ENCODE data around the gene SCAPER.

- TF ChIP-seq, protein P1, sequence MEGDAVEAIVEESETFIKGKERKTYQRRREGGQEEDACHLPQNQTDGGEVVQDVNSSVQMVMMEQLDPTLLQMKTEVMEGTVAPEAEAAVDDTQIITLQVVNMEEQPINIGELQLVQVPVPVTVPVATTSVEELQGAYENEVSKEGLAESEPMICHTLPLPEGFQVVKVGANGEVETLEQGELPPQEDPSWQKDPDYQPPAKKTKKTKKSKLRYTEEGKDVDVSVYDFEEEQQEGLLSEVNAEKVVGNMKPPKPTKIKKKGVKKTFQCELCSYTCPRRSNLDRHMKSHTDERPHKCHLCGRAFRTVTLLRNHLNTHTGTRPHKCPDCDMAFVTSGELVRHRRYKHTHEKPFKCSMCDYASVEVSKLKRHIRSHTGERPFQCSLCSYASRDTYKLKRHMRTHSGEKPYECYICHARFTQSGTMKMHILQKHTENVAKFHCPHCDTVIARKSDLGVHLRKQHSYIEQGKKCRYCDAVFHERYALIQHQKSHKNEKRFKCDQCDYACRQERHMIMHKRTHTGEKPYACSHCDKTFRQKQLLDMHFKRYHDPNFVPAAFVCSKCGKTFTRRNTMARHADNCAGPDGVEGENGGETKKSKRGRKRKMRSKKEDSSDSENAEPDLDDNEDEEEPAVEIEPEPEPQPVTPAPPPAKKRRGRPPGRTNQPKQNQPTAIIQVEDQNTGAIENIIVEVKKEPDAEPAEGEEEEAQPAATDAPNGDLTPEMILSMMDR (IDR thresholded peaks at IDR 0.05 in 2 of 3, conservative IDR thresholded peaks at IDR 0.05 in 1 of 3; ENCODE audit: borderline replicate concordance in 1 of 3, insufficient read depth in 1 of 3, low read depth in 2 of 3, low read length in 2 of 3) = no peak
- no peak for TF ChIP-seq POLR2A (IDR thresholded peaks at IDR 0.05; ENCODE audit: borderline replicate concordance, extremely low read depth, insufficient read depth, insufficient read length)
- no peak for TF ChIP-seq EZH2 (IDR thresholded peaks at IDR 0.05)
- TF ChIP-seq YY1 (IDR thresholded peaks at IDR 0.05; ENCODE audit: extremely low read depth, insufficient replicate concordance, low read depth, low read length) = no peak
- TF ChIP-seq RAD21 (IDR thresholded peaks at IDR 0.05; ENCODE audit: low read depth) = no peak
- TF ChIP-seq, protein P2, sequence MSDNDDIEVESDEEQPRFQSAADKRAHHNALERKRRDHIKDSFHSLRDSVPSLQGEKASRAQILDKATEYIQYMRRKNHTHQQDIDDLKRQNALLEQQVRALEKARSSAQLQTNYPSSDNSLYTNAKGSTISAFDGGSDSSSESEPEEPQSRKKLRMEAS (IDR thresholded peaks at IDR 0.05) = no peak
- no peak for TF ChIP-seq POLR2AphosphoS5 (IDR thresholded peaks at IDR 0.05; ENCODE audit: low read depth, low read length)
- no peak for TF ChIP-seq CEBPB (IDR thresholded peaks at IDR 0.05; ENCODE audit: low read depth)
- TF ChIP-seq JUND (IDR thresholded peaks at IDR 0.05) = no peak
- TF ChIP-seq EZH2phosphoT487 (IDR thresholded peaks at IDR 0.05; ENCODE audit: borderline replicate concordance) = no peak
- no peak for TF ChIP-seq ZNF274 (IDR thresholded peaks at IDR 0.05; ENCODE audit: low read depth, low read length)
- TF ChIP-seq FOSL1 (IDR thresholded peaks at IDR 0.05; ENCODE audit: low read depth) = no peak
- TF ChIP-seq REST (IDR thresholded peaks at IDR 0.05; ENCODE audit: low read depth) = no peak
These were observed 58.4 kb downstream of the SCAPER start for GRCh38 chr15:76846782-76847181.

All from HCT116 (cell line).